Naive thymus-derived CD8-positive, alpha-beta T cell (primary cell): ENCODE measurements around the gene CSNK1G2. TPM values are rescaled to one million over a fixed set of nuclear protein-coding genes. Genes with fewer than 3 reads are reported as not detected.

ENCODE experiments used
- ATAC-seq, 2 donors: fragments of 150-1000 bp; cut with Tn5 transposase in 1 of 2; sonication (Bioruptor Pico), chemical (Tn5 transposase) in 1 of 2; 1 replicate in 1 of 2; 2 replicates in 1 of 2; pipeline ENCODE4 v1.10.0; 2021; ENCODE audit warnings: mild to moderate bottlenecking in 2 of 2, moderate library complexity in 2 of 2
- POLR2A ChIA-PET: fragments of 350-600 bp; sonication (Branson Sonifier 250); formaldehyde crosslinking; loops from one replicate; lab custom pipeline; 2021; ENCODE audit warnings: antibody characterized with exemption; lab: Charles Lee
- DNase-seq, 10 donors: peaks; one replicate each; pipeline versions ENCODE4 v3.0.0 to v3.0.0-alpha.2; 2020 to 2022
- H3K27ac Mint-ChIP-seq, 10 donors: one replicate each; pipeline ENCODE4 v1.8.0; 2020 to 2022; ENCODE audit warnings: mild to moderate bottlenecking in 10 of 10, mixed read lengths in 10 of 10, moderate library complexity in 4 of 10, inconsistent platforms in 1 of 10
- H3K27me3 Mint-ChIP-seq, 5 donors: one replicate each; pipeline ENCODE4 v1.8.0; 2021 to 2022; ENCODE audit warnings: mixed read lengths in 5 of 5
- H3K36me3 Mint-ChIP-seq, 3 donors: one replicate each; pipeline ENCODE4 v1.8.0; 2020 to 2022; ENCODE audit warnings: mixed read lengths in 3 of 3, mild to moderate bottlenecking in 2 of 3, inconsistent platforms in 1 of 3
- H3K4me1 Mint-ChIP-seq, 4 donors: one replicate each; pipeline ENCODE4 v1.8.0; 2021 to 2022; ENCODE audit warnings: mixed read lengths in 4 of 4
- H3K4me3 Mint-ChIP-seq, 10 donors: one replicate each; pipeline ENCODE4 v1.8.0; 2020 to 2022; ENCODE audit warnings: mild to moderate bottlenecking in 10 of 10, mixed read lengths in 10 of 10, moderate library complexity in 6 of 10, inconsistent platforms in 1 of 10
- H3K9me3 Mint-ChIP-seq, 9 donors: one replicate each; pipeline ENCODE4 v1.8.0; 2020 to 2022; ENCODE audit warnings: mixed read lengths in 9 of 9, mild to moderate bottlenecking in 3 of 9, inconsistent platforms in 1 of 9, moderate library complexity in 1 of 9
- polyA plus RNA-seq, 3 donors: library from polyadenylated mRNA; unstranded; fragments of 300-500 nt; fragmentation: Illumina TruSeq; gene quantifications; one replicate each; pipeline ENCODE4 v1.2.3, GENCODE V29; 2021
- total RNA-seq, 8 experiments: library from RNA in 2 of 8; stranded (reverse) in 2 of 8; gene quantifications; one replicate each; pipeline ENCODE4 v1.2.3 and lab custom pipeline; 2021 to 2026

Gene CSNK1G2
- total RNA-seq (100 to 1,000 TPM; 168 to 175 TPM), polyA plus RNA-seq (10 to 100 TPM; 25.4 to 67.6 (median 26.4) TPM), total RNA-seq (lab: John Stamatoyannopoulos, UW) (125 to 260 (median 152) reads per million in 6 experiments)

- Mint-ChIP-seq H3K36me3 (no peaks in the 10 kb centered on the region), H3K27me3 (no peaks in the 10 kb centered on the region), H3K27ac (peak within 1 kb of the TSS; percentile 94 to 100 (median 99)), H3K9me3 (no peaks in the 10 kb centered on the region), H3K4me3 (peak within 1 kb of the TSS; percentile 93 to 98 (median 97)), H3K4me1 (peaks cover 20 to 45% (median 34%) of the 10 kb centered on the region in 4 donors)
- POLR2A ChIA-PET = interaction anchor here (0.6 to 3.2 kb wide), 23 partner anchors 10 to 1143 kb away, joined by 3 to 26 read pairs (median 4); partner anchors contain the start of genes ABHD17A, CIRBP, GADD45B and IZUMO4
- ATAC-seq (peak; percentile 29 to 37), DNase-seq (peak in 2 of 10 donors; percentile 23 to 38)
These were observed at the start of gene CSNK1G2 for GRCh38 chr19:1941146-1942077. TSS of gene CSNK1G2 (plus strand) at chr19:1941172. CDS start at chr19:1969773, 28,601 bp downstream.

GRCh38 chr19:1893791-1894190, 47.2 kb upstream of the CSNK1G2 start:
- peak overlapping the region in 7 of 10 donors; percentile 29 to 69 (median 59) for H3K4me3 Mint-ChIP-seq
- ATAC-seq (no peak), DNase-seq (no peak)
- H3K27me3 Mint-ChIP-seq = no peaks in the 10 kb centered on the region
- peak overlapping the region in 4 of 10 donors; percentile 19 to 60 (median 45) for H3K27ac Mint-ChIP-seq
- H3K36me3 Mint-ChIP-seq = no peaks in the 10 kb centered on the region
- POLR2A ChIA-PET = interaction anchor here (0.5 to 8.1 kb wide), 3 partner anchors 10 to 183 kb away, joined by 4 to 113 read pairs (median 12); partner anchors contain the start of gene ABHD17A
- H3K9me3 Mint-ChIP-seq = no peaks in the 10 kb centered on the region
- peaks cover 8 to 50% (median 35%) of the 10 kb centered on the region in 4 donors for H3K4me1 Mint-ChIP-seq

GRCh38 chr19:1896508-1896907, 44.5 kb upstream of the CSNK1G2 start:
- H3K27me3 Mint-ChIP-seq = no peaks in the 10 kb centered on the region
- no peaks in the 10 kb centered on the region for H3K36me3 Mint-ChIP-seq
- H3K4me1 Mint-ChIP-seq = peaks cover 8 to 53% (median 35%) of the 10 kb centered on the region in 4 donors
- H3K9me3 Mint-ChIP-seq = no peaks in the 10 kb centered on the region
- POLR2A ChIA-PET = interaction anchor here (0.7 to 8.1 kb wide), 13 partner anchors 9 to 1299 kb away, joined by 3 to 113 read pairs (median 9); partner anchors contain the start of genes ABHD17A, ADAT3, KLF16 and SCAMP4
- no peak for ATAC-seq
- no peak for DNase-seq
- H3K27ac Mint-ChIP-seq = peak overlapping the region in 9 of 10 donors; percentile 53 to 98 (median 96)
- peak overlapping the region; percentile 61 to 93 (median 90) for H3K4me3 Mint-ChIP-seq

DNA sequence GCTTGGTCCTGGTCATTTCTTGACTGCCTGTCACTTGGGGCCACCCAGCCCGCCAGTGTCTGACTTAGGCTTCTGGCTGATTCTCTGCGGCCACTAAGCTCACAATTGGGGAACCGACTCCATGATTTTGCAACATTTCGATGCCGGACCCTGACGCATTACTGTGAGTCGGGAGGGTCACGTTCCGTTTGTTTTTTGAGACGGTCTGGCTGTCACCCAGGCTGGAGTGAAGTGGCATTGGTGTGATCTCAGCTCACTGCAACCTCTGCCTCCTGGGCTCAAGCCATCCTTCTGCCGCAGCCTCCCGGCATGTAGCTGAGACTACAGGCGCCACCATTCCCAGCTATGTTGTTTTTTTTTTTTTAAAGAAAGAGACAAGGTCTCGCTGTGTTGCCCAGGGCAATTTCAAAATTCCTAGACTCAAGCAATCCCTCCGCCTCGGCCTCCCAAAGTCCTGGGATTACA, 39.0 kb upstream of the CSNK1G2 start:
- DNase-seq (no peak), ATAC-seq (no peak)
- Mint-ChIP-seq H3K27ac (peak overlapping the region in 1 of 10 donors; percentile 74), H3K9me3 (no peaks in the 10 kb centered on the region), H3K4me3 (peak overlapping the region in 1 of 10 donors; percentile 7), H3K27me3 (no peaks in the 10 kb centered on the region), H3K4me1 (peaks cover 7 to 52% (median 33%) of the 10 kb centered on the region in 4 donors), H3K36me3 (no peaks in the 10 kb centered on the region)
- POLR2A ChIA-PET = interaction anchor here (0.8 to 2.5 kb wide), 3 partner anchors 17 to 27 kb away, joined by 4 to 12 read pairs (median 6); partner anchors contain the start of gene ABHD17A

DNA sequence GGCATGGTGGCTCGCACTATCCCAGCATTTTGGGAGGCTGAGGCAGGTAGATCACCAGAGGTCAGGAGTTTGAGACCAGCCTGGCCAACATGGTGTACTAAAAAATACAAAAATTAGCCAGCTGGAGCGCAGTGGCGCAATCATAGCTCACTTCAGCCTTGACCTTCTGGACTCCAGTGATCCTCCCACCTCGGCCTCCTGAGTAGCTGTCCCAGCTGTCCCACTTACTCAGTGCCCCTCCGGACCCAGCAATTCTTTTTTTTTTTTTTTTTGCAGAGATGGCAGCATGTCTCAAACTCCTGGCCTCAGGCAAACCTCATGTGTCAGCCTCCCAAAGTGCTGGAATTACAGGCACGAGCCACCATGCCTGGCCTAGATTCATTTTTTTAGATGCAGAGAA, 38.0 kb upstream of the CSNK1G2 start:
- Mint-ChIP-seq H3K27ac (peak overlapping the region in 4 of 10 donors; percentile 10 to 84 (median 66)), H3K9me3 (no peaks in the 10 kb centered on the region), H3K4me3 (peak overlapping the region in 1 of 10 donors; percentile 54), H3K27me3 (no peaks in the 10 kb centered on the region), H3K4me1 (peaks cover 4 to 48% (median 26%) of the 10 kb centered on the region in 4 donors), H3K36me3 (no peaks in the 10 kb centered on the region)
- DNase-seq = no peak
- POLR2A ChIA-PET = interaction anchor here (0.6 to 2.5 kb wide), 8 partner anchors 13 to 1009 kb away, joined by 3 to 9 read pairs (median 6); no protein-coding TSS in a partner anchor
- ATAC-seq = no peak

DNA sequence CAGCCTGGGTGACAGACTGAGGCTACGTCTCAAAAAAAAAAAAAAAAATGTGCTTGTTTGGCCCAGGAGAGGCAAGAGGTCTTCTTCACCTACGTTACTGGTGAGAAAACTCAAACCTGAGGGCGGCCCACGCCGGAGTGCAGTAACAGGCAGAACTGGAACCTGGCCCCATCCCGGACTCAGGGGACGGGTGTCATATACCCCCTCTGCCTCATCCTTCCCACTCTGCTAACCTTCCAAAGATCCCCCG, 36.2 kb upstream of the CSNK1G2 start:
- POLR2A ChIA-PET = interaction anchor here (0.7 to 2.2 kb wide), 6 partner anchors 8 to 630 kb away, joined by 3 to 9 read pairs (median 7); partner anchors contain the start of gene ABHD17A
- DNase-seq (no peak), ATAC-seq (peak in 1 of 2 donors; percentile 1)
- Mint-ChIP-seq H3K36me3 (no peaks in the 10 kb centered on the region), H3K9me3 (no peaks in the 10 kb centered on the region), H3K27ac (peak overlapping the region in 8 of 10 donors; percentile 84 to 94 (median 88)), H3K4me3 (peak overlapping the region in 8 of 10 donors; percentile 65 to 85 (median 81)), H3K4me1 (peaks cover 15 to 53% (median 35%) of the 10 kb centered on the region in 4 donors), H3K27me3 (no peaks in the 10 kb centered on the region)

DNA sequence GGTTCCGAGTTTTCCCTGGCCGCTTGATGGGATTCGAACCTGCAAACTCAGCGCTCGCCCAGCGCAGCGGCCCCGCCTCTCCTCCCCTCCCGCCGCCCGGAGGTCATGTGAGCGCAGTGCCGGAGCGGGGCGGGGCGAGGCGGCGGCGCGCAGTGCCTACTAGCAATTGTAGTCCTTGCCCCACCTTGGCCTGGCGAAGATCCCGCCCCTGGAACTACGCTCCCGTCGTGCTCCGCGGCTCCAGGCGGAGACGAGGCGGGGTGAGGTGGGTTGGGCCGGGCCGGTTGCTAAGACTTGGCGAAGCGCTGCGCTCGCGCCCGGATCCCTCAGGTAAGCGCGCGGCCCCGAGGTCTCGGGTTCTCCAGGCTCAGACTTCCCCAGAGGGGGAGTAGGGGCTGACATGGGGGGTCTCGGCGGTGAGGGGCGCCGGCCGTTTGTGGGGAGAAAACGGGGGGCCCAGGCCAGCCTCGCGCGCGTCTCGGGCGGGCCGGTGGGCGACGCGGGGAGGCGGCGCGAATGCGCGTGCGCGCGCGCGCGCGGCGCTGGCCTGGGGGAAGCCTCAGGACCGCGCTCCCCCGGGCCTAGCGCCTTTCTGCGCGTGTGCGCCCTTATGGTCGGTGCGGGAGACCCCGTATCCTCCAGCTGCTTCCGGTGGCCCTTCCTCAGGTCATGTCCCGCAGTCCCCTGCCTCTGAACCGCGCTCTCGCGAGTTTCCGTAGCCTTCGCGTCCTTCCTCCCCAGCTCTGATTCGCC, 35.7 kb upstream of the CSNK1G2 start, which contains the start of the genes ADAT3 and SCAMP4:
Gene ADAT3 (plus strand): TSS at position 290 of the 753 bp plus-strand sequence. CDS start 6,649 bp downstream, outside the sequence.
Gene SCAMP4 (plus strand): TSS at position 290 of the 753 bp plus-strand sequence. CDS start 9,621 bp downstream, outside the sequence.
- no peaks in the 10 kb centered on the region for H3K9me3 Mint-ChIP-seq
- ATAC-seq = peak; percentile 95 to 96
- peaks cover 16 to 58% (median 40%) of the 10 kb centered on the region in 4 donors for H3K4me1 Mint-ChIP-seq
- POLR2A ChIA-PET = interaction anchor here (0.6 to 2.2 kb wide), 9 partner anchors 8 to 56 kb away, joined by 3 to 9 read pairs (median 7); partner anchors contain the start of gene ABHD17A
- H3K4me3 Mint-ChIP-seq = peak within 1 kb of the TSS; percentile 84 to 94 (median 90)
- no peaks in the 10 kb centered on the region for H3K36me3 Mint-ChIP-seq
- peak; percentile 91 to 99 (median 98) for DNase-seq
- H3K27me3 Mint-ChIP-seq = no peaks in the 10 kb centered on the region
- H3K27ac Mint-ChIP-seq = peak within 1 kb of the TSS; percentile 82 to 97 (median 92)

DNA sequence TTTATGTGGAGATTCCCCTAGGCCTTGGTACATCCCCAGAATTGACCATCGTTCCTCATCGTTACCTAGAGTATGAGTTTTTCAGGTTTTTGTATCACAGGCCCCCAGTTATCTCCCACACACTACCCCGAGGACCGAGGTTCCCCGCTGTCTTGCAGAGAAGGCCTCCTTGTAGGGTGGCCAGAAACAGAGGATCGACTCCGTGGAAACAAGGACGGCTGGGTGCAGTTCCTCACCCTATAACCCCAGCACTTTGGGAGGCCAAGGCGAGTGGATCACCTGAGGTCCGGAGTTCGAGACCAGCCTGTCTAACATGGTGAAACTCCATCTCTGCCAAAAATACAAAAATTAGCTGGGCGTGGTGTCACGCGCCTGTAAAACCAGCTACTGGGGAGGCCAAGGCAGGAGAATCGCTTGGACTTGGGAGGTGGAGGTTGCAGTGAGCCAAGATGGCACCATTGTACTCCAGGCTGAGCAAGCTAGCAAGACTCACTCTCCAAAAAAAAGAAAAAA, 35.1 kb upstream of the CSNK1G2 start:
- peaks cover 17 to 56% (median 42%) of the 10 kb centered on the region in 4 donors for H3K4me1 Mint-ChIP-seq
- no peaks in the 10 kb centered on the region for H3K27me3 Mint-ChIP-seq
- no peak for DNase-seq
- H3K36me3 Mint-ChIP-seq = no peaks in the 10 kb centered on the region
- ATAC-seq = no peak
- H3K27ac Mint-ChIP-seq = peak overlapping the region; percentile 72 to 97 (median 92)
- H3K9me3 Mint-ChIP-seq = no peaks in the 10 kb centered on the region
- POLR2A ChIA-PET = interaction anchor here (0.6 to 1.7 kb wide), 7 partner anchors 9 to 57 kb away, joined by 3 to 9 read pairs (median 6); no protein-coding TSS in a partner anchor
- H3K4me3 Mint-ChIP-seq = peak overlapping the region; percentile 84 to 94 (median 90)

DNA sequence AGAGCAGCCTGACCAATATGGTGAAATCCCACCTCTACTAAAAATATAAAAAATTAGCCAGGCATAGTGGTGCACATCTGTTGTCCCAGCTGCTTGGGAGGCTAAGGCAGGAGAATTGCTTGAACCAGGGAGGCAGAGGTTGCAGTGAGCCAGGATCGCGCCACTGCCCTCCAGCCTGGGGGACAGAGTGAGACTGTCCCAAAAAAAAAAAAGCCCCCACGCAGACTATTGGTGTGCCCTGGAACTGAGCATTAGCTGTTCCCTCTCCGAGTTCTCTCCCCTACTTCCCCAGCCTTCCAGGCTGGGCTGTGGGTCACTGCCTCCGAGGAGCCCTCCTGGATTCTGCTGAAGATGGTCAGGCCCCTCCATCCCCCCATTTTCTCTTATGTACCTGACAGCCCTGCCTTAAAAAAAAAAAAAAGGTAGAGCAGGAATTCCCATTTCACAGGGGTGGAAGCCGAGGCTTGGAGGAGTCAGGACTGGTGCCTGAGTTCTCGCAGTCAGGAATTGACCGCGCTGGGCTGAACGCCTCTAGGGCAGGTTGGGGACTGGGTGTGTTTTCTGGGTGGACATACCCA, 33.9 kb upstream of the CSNK1G2 start:
- DNase-seq (no peak), ATAC-seq (no peak)
- Mint-ChIP-seq H3K9me3 (no peaks in the 10 kb centered on the region), H3K27ac (peak overlapping the region in 1 of 10 donors; percentile 43), H3K27me3 (no peaks in the 10 kb centered on the region), H3K4me3 (peak overlapping the region in 3 of 10 donors; percentile 53 to 82 (median 64)), H3K4me1 (peaks cover 17 to 56% (median 43%) of the 10 kb centered on the region in 4 donors), H3K36me3 (no peaks in the 10 kb centered on the region)
- POLR2A ChIA-PET = interaction anchor here (0.6 to 1.7 kb wide), 4 partner anchors 10 to 43 kb away, joined by 3 to 9 read pairs (median 6); no protein-coding TSS in a partner anchor

GRCh38 chr19:1907563-1908363, 33.2 kb upstream of the CSNK1G2 start:
- no peak for ATAC-seq
- no peaks in the 10 kb centered on the region for H3K9me3 Mint-ChIP-seq
- no peaks in the 10 kb centered on the region for H3K27me3 Mint-ChIP-seq
- no peak for DNase-seq
- POLR2A ChIA-PET = interaction anchor here (0.6 to 1.4 kb wide), 3 partner anchors 10 to 31 kb away, joined by 3 to 5 read pairs (median 5); no protein-coding TSS in a partner anchor
- H3K4me3 Mint-ChIP-seq = no peak overlapping the region
- H3K27ac Mint-ChIP-seq = no peak overlapping the region
- peaks cover 17 to 55% (median 43%) of the 10 kb centered on the region in 4 donors for H3K4me1 Mint-ChIP-seq
- H3K36me3 Mint-ChIP-seq = peaks cover 0 to 1% (median 0%) of the 10 kb centered on the region in 3 donors
